Gastroesophageal sphincter (tissue), 3 donors: ENCODE results near the gene PCED1B.

Experiments used
- EP300 ChIP-seq: sonication (generic); formaldehyde crosslinking; IDR thresholded peaks from one replicate; pipeline ENCODE4 v1.6.1; 2017; ENCODE audit warnings: antibody characterized with exemption, mild to moderate bottlenecking
- POLR2A ChIP-seq, 2 donors: fragments of 450-650 bp; IDR thresholded peaks; one replicate each; pipeline ENCODE4 v1.6.1; 2017; ENCODE audit warnings: antibody characterized with exemption in 2 of 2, mild to moderate bottlenecking in 2 of 2, moderate library complexity in 1 of 2
- POLR2AphosphoS5 ChIP-seq: sonication (generic); formaldehyde crosslinking; IDR thresholded peaks from one replicate; pipeline ENCODE4 v1.6.1; 2017; ENCODE audit warnings: antibody characterized with exemption
- TF ChIP-seq, protein P1 (sequence below), 4 experiments: fragments of 200-600 bp in 2 of 4; fragments of 450-650 bp in 2 of 4; sonication (generic) in 1 of 4; IDR thresholded peaks; one replicate each; pipeline ENCODE4 v1.5.1; 2017 to 2019; ENCODE audit warnings: antibody characterized with exemption in 4 of 4, mild to moderate bottlenecking in 2 of 4, moderate library complexity in 2 of 4

DNA sequence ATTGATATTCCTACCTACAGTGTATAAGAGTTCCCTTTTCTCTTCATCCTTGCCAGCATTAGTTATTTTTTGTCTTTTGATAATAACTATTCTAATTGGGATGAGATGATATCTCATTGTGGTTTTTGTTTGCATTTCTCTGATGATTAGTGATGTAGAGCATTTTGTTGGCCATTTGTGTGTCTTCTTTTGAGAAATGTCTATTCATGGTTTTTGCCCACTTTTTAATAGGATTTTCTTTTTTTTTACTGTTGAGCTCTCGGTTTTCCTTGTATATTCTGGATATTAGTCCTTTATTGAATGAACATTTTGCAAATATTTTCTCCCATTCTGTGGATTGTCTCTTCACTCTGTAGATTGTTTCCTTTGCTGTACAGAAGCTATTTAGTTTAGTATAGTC lies 79.9 kb downstream of the PCED1B start:
- TF ChIP-seq POLR2A (IDR thresholded peaks at IDR 0.05) (no peak), EP300 (no peak), POLR2AphosphoS5 (no peak)
- TF ChIP-seq, protein P1, sequence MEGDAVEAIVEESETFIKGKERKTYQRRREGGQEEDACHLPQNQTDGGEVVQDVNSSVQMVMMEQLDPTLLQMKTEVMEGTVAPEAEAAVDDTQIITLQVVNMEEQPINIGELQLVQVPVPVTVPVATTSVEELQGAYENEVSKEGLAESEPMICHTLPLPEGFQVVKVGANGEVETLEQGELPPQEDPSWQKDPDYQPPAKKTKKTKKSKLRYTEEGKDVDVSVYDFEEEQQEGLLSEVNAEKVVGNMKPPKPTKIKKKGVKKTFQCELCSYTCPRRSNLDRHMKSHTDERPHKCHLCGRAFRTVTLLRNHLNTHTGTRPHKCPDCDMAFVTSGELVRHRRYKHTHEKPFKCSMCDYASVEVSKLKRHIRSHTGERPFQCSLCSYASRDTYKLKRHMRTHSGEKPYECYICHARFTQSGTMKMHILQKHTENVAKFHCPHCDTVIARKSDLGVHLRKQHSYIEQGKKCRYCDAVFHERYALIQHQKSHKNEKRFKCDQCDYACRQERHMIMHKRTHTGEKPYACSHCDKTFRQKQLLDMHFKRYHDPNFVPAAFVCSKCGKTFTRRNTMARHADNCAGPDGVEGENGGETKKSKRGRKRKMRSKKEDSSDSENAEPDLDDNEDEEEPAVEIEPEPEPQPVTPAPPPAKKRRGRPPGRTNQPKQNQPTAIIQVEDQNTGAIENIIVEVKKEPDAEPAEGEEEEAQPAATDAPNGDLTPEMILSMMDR (IDR thresholded peaks at IDR 0.05) = no peak
